ENCODE data around the gene SLC13A4.
"Not testable (repeated sequence)": the region's sequence is repeated elsewhere in the genome, so short reads cannot be mapped to it uniquely, and the experiment has no call there.

Gene SLC13A4

GRCh38 chr7:135728136-135728669, at the start of gene SLC13A4:
SLC13A4 (minus strand) TSS chr7:135728186; CDS start chr7:135727496, 690 bp downstream.
- H3K4me2 ChIP-seq: no peak within 1 kb of the TSS
- no peak for TF ChIP-seq CTCF (conservative IDR thresholded peaks at IDR 0.05; ENCODE audit: low read depth, low read length)

GRCh38 chr7:135775915-135776314, 47.9 kb upstream of the SLC13A4 start:
- not testable (repeated sequence) for H3K4me1 ChIP-seq (ENCODE audit: low read depth, poor library complexity, severe bottlenecking); H3K9ac ChIP-seq; H3K36me3 ChIP-seq (ENCODE audit: insufficient read depth); H3K4me2 ChIP-seq; H3K4me3 ChIP-seq (IDR thresholded peaks at IDR 0.05; ENCODE audit: insufficient read depth, low read depth, low read length); H2AFZ ChIP-seq (ENCODE audit: low read depth); H3K27me3 ChIP-seq (ENCODE audit: insufficient read depth, low read depth); H4K20me1 ChIP-seq (ENCODE audit: insufficient read depth); H3K79me2 ChIP-seq (ENCODE audit: insufficient read depth, low read depth); H3K27ac ChIP-seq

More at GRCh38 chr7:135728136-135728669, at the start of gene SLC13A4:
- Histone ChIP-seq H3K79me2 (ENCODE audit: insufficient read depth, low read depth) (no peaks in the 10 kb centered on the region), H3K36me3 (ENCODE audit: insufficient read depth) (no peaks in the 10 kb centered on the region), H3K27ac (no peak within 1 kb of the TSS), H2AFZ (ENCODE audit: low read depth) (no peak within 1 kb of the TSS), H3K27me3 (ENCODE audit: insufficient read depth, low read depth) (no peaks in the 10 kb centered on the region), H3K4me3 (IDR thresholded peaks at IDR 0.05; ENCODE audit: insufficient read depth, low read depth, low read length) (no peak within 1 kb of the TSS), H4K20me1 (ENCODE audit: insufficient read depth) (no peaks in the 10 kb centered on the region), H3K4me1 (ENCODE audit: low read depth, poor library complexity, severe bottlenecking) (no peaks in the 10 kb centered on the region), H3K9ac (no peak within 1 kb of the TSS)

- H3K27me3 ChIP-seq (ENCODE audit: insufficient read depth, low read depth): no peaks in the 10 kb centered on the region
These were observed 47.2 kb upstream of the SLC13A4 start for GRCh38 chr7:135775230-135775629.

GRCh38 chr7:135774284-135774683, 46.3 kb upstream of the SLC13A4 start:
- H4K20me1 ChIP-seq (ENCODE audit: insufficient read depth): no peaks in the 10 kb centered on the region
- no peak overlapping the region for H3K9ac ChIP-seq
- TF ChIP-seq CTCF (conservative IDR thresholded peaks at IDR 0.05; ENCODE audit: low read depth, low read length): no peak
- no peak overlapping the region for H3K4me2 ChIP-seq
- no peak overlapping the region for H3K4me3 ChIP-seq (IDR thresholded peaks at IDR 0.05; ENCODE audit: insufficient read depth, low read depth, low read length)
- H2AFZ ChIP-seq (ENCODE audit: low read depth): no peak overlapping the region
- H3K27ac ChIP-seq: no peak overlapping the region
- no peaks in the 10 kb centered on the region for H3K36me3 ChIP-seq (ENCODE audit: insufficient read depth)
- H3K27me3 ChIP-seq (ENCODE audit: insufficient read depth, low read depth): no peaks in the 10 kb centered on the region
- H3K4me1 ChIP-seq (ENCODE audit: low read depth, poor library complexity, severe bottlenecking): peaks cover 10% of the 10 kb centered on the region
- no peaks in the 10 kb centered on the region for H3K79me2 ChIP-seq (ENCODE audit: insufficient read depth, low read depth)

More at GRCh38 chr7:135775230-135775629, 47.2 kb upstream of the SLC13A4 start:
- no peak for TF ChIP-seq CTCF (conservative IDR thresholded peaks at IDR 0.05; ENCODE audit: low read depth, low read length)
- no peaks in the 10 kb centered on the region for H3K79me2 ChIP-seq (ENCODE audit: insufficient read depth, low read depth)
- H4K20me1 ChIP-seq (ENCODE audit: insufficient read depth): no peaks in the 10 kb centered on the region
- no peak overlapping the region for H3K4me3 ChIP-seq (IDR thresholded peaks at IDR 0.05; ENCODE audit: insufficient read depth, low read depth, low read length)
- H3K36me3 ChIP-seq (ENCODE audit: insufficient read depth): no peaks in the 10 kb centered on the region
- no peak overlapping the region for H3K9ac ChIP-seq
- H2AFZ ChIP-seq (ENCODE audit: low read depth): no peak overlapping the region
- H3K4me2 ChIP-seq: no peak overlapping the region
- H3K4me1 ChIP-seq (ENCODE audit: low read depth, poor library complexity, severe bottlenecking): peaks cover 10% of the 10 kb centered on the region
- no peak overlapping the region for H3K27ac ChIP-seq

GRCh38 chr7:135773464-135773863, 45.5 kb upstream of the SLC13A4 start:
- H3K27ac ChIP-seq: no peak overlapping the region
- no peaks in the 10 kb centered on the region for H3K27me3 ChIP-seq (ENCODE audit: insufficient read depth, low read depth)
- H3K4me1 ChIP-seq (ENCODE audit: low read depth, poor library complexity, severe bottlenecking): peaks cover 10% of the 10 kb centered on the region
- TF ChIP-seq CTCF (conservative IDR thresholded peaks at IDR 0.05; ENCODE audit: low read depth, low read length): no peak
- H2AFZ ChIP-seq (ENCODE audit: low read depth): no peak overlapping the region
- no peaks in the 10 kb centered on the region for H3K36me3 ChIP-seq (ENCODE audit: insufficient read depth)
- no peak overlapping the region for H3K9ac ChIP-seq
- H3K4me3 ChIP-seq (IDR thresholded peaks at IDR 0.05; ENCODE audit: insufficient read depth, low read depth, low read length): no peak overlapping the region
- no peak overlapping the region for H3K4me2 ChIP-seq
- no peaks in the 10 kb centered on the region for H3K79me2 ChIP-seq (ENCODE audit: insufficient read depth, low read depth)
- no peaks in the 10 kb centered on the region for H4K20me1 ChIP-seq (ENCODE audit: insufficient read depth)
